ENCODE measurements around the gene PPM1H.

Gene PPM1H

DNA sequence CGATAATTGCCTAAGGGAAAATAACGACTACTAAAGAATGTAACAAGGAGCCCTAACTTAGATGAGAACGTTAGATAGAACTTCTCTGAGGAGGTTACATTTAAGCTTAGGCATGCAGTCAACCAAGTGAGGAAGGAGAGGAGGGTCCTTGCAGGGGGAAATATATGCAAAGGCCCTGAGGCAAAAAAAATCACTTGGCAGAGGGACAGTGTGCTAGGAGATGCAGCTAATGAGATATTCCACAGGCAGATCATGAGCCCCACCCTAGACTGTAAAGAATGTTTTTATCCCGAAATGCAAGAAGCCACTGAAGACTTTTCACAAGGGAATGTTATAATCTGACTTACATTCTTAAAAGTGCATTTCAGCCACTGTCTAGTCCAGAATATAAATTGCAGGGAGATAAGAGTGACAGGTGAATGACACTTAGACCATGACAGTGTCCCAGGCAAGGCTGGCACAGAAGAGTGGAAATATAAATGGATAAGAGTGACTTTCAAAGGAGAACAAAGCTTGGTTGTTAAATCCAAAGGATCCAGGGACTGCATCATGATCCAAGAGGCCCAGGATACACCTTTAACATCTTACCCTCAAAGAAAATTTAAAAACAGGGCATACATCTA is 61.0 kb downstream of the PPM1H start:
- DNase-seq (ENCODE audit: low spot score), result no peak

DNA sequence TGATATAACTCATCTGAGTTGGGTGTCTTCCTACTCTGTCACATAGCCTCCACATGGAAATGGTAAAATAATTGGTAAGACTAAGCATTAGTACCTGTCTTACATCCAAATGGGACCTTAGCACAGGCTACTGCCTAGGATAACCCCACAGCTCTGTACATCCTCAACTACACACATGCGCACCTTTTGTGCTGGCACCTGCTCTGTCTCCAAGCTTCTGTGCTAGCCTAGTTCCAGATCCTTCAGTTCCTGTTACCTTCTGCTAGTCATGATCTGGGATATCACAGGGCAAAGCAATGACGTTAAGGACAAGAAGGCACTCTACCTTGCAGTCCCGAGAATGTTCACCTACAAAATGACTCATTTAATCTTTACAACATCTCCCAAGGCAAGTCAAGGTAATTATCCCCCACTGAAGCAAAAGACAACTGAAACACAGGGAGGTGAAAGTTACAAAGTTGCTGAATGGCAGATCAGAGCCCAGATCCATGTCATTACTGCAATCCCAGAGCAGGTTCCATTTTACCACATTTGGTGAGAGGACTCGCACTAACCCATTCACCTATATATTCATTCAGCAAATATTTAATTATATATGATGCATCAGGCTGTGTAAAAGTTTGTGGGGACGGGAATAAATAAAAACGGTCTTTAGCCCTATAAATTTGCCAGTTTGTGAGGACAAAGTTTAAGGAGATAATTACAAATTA is 61.7 kb downstream of the PPM1H start:
- DNase-seq (ENCODE audit: low spot score), result peak; percentile 85

DNA sequence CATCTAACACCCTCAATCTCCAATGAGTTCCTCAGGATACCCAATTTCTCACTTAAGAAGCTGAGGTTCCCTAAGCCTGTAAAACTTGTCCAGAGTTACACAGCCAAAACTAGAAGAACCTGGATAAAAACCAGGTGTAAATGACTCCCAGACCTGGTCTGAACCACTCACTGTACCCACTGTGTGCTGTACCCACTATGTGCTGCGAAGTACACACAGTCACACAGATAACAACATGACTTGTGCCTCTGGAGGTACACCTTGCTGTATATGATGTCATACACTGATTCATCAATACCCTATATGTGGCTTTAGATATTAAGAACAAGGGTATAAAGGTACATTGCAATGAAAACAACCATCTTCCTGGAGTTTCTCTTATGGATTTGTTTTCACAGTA is 66.1 kb downstream of the PPM1H start:
- no peak for DNase-seq (ENCODE audit: low spot score)

DNA sequence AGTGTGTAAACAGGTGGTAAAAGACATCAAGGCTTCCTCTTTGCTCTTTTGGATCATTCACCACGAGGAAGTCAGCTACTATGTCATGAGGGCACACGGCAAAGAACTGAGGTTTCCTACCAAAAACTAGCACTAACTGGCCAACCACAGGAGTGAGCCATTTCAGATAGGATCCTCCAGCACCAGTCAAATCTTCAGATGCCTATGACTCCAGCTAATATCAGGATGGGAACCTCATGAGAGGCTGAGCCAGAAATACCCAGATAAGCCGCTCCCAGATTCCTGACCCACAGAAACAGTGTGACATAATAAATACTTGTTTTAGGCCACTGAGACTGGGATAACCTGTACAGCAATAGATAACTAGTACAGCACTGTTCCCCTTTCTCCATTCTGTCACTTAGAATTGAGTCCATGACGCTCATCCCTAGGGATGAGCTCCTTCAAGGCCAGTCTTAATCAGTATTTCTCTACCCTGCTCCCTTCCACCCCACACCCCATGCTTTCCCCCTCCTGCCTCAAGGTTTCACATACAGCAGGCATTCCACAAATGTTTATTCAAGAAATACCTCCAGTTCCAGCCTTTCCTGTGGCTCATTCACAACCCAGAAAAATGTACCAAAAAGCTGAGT is 68.4 kb downstream of the PPM1H start:
- no peak for DNase-seq (ENCODE audit: low spot score)

DNA sequence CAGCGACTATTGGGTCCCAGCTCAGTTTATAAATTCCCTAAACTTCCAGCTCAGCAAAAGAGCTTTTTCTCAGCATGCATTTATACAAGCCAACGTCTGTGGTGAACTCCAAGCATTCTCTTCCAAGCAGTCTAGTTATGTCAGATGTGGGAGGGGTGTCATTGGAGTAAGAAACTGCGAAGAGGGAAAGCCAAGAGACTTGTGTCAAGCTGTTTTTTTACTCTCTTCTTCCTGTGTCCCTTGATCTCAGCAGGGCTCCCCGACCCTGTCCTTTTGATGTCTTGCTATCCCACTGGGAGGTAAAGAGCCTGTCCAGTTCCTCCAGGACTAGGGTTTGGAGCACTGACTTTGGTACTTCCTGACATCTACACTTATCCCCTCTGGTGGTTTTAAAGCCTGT is 69.0 kb downstream of the PPM1H start:
- no peak for DNase-seq (ENCODE audit: low spot score)

DNA sequence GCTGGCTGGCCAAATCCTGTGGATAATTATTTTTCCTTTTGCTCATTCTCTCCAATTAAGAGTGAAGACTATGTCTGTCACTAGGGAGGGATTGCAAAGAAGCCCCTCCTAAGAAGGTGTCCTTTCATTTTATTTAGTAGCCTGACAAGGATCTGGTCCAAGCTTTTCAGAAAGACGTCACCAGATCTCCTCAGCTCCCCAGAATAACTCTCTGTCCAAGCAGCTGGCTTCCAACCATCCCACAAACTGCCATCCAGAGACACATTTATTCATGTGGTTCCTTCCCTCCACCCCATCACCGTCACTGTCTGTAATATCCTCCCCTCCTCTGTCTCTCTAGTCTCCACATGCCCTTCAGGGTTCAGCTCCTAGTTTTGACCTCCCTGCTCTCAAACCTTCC is 69.9 kb downstream of the PPM1H start:
- DNase-seq (ENCODE audit: low spot score), result peak; percentile 59

DNA sequence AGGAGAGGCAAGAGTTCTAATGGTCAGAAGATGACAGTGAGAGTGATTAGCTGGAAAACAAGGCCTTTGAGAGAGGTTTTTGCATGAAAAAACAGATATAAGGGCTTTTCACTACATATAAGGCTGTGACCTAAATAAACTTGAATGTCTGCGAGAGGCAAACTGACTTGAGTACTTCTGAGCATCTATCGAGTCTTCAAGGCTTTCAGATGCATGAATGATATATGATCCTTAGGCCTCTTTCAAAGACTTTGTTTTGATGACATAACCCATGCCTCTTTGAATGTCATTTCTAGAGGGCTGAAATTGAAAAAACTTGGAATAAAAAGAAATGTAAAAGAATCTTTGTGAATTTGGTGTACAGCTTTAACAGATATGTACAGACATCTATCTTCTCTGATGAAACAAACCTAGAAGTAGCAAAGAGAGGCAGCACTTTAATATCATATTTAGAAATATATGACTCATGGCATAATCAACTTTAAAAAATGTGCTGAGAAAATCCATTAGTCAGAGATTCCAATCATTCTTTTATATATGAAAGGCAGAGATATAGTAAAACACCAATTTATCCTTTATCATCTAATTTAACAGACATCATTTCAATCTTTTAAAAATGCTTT is 72.6 kb downstream of the PPM1H start:
- DNase-seq (ENCODE audit: low spot score), result no peak

DNA sequence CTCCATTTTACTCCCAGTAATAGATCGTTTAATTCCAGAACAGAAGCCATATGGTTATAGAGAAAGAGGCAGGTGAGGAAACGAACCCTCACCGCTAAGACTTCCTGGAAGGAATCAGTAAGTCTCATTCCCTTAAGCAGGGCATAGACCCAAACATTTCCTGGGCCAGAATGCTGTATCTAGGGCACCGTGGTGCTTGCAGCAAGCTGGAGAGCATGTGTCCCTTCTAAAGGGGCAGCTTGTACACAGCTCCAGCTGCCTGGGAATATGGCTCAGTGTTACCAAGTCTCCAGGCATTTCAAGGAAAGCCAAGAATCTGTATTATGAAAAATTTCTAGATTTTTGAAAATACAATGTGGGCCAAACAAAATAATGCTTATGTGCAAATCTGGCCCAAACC is 73.4 kb downstream of the PPM1H start:
- DNase-seq (ENCODE audit: low spot score), result peak; percentile 96

DNA sequence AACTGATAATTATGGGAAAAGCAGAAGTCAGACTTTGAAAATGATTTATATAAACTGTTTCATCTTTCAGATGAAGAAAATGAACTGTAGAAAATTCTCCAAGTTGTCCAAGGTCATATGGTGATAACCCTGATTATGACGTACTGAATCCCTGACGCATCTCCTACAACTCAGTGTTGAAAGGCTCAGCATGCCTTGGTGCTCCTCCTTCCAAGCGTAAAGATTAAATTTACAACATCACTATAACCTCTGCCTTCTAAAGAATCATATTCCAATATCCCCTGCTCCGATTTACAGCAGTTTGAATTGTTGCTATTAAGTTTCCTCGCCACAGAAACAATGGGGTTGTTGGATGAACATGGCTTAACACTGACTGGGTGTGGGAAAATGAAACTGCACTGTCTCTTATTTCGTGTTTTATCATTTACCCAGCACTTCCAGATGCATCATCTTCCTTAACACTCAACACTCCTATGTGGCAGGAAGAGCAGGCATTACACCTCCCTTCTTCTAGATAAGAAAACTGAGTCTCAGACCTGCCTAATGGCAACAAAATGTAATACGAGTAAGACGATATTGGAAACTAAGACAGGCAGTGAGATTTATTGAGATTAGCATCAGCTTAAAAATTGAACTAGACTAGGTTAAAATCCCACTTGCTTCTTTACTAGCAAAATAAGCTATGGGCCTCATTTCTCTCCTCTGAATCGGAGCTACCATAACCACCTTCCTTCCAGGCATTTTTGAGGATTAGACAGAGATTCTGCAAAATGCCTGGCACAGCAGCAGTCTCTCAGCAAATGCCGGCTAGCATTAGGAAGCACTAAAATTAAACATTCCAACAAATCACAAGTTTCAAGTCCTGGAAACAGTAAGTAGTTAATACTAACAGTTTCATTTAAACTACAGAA is 74.2 kb downstream of the PPM1H start:
- DNase-seq (ENCODE audit: low spot score), result peak; percentile 62

DNA sequence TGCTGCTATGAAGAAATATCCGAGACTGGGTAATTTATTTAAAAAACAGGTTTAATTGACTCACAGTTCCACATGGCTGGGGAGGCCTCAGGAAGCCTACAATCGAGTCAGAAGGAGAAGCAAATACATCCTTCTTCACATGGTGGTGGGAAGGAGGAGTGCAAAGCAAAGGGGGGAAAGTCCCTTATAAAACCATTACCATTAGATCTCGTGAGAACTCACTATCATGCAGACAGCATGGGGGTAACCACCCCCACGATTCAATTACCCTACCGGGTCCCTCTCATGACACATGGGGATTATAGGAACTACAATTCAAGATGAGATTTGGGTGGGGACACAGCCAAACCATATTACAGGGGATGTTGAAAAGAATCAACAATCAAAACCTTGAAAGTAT is 74.9 kb downstream of the PPM1H start:
- no peak for DNase-seq (ENCODE audit: low spot score)

DNA sequence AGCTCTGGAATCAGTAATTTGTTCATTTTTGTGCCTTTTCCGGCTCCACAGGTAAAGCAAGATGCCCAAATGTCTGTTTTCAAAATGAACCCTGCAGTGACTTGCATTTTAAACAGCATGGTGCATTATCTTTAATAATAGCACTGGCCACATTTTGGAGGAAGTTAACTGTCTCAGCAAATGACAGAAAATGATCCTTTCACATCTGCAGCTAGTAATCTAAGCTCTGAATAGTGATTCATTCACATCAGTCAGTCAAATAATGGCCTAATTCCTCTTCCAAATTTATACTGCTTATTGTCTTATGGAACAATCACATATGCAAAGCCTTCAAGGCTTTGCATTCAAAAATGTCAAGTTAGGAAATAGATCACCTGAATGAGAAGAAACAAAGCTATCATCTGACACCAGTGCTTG is 75.6 kb downstream of the PPM1H start:
- DNase-seq (ENCODE audit: low spot score), result no peak

DNA sequence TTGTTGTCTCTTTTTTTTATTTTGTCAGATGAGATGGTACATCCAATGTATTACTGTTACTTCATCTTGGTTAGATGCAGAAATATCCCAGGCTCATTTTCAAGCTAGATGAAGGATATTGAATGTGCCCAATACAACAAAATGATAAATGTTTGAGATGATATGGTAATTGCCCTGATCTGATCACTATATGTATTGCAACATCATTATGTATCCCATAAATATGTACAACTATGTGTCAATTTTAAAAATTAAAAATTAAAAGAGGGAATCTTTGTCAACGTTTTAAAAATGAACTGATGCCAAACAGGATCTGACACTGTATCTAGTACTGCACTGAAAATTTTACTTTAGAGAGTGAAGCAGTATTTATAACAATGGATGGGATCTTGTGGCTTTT is 78.5 kb downstream of the PPM1H start:
- DNase-seq (ENCODE audit: low spot score), result no peak

DNA sequence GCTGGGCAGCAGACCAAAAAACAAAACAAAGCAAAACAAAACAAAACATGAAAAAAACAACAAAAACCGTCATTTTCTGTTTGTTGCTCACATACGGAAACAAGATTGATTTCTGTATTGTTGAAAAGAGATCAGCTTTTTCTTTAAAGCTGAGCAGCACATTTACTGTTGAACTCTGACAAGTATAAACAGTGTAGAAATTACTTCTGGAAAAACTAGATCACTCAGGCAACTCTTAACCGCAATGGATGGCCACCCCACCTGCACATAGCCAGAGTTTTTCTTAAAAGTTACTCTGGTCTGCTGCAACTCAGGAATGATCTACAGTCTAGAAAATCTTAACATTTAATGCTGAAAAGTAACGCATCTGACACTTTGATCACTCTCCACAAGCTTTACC is 80.9 kb downstream of the PPM1H start:
- DNase-seq (ENCODE audit: low spot score), result no peak

DNA sequence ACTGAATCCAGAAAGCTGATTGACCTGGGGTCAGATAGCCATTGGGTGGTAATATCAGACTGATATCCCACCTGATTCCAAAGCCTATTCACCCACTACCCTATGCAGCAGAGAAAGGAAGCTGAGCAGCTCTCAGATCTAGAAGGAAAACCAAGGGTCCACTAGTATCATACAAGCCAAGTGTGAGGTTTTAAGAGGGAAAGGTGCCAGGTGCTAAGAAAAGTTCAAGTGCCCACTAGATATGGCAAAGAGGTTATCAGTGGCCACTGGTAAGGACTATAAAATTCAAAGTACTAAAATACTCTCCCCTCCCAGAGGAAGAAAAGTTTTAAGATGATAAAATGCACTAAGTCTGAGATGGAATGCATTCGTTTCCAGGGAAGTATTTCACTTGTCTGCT is 85.6 kb downstream of the PPM1H start:
- no peak for DNase-seq (ENCODE audit: low spot score)

DNA sequence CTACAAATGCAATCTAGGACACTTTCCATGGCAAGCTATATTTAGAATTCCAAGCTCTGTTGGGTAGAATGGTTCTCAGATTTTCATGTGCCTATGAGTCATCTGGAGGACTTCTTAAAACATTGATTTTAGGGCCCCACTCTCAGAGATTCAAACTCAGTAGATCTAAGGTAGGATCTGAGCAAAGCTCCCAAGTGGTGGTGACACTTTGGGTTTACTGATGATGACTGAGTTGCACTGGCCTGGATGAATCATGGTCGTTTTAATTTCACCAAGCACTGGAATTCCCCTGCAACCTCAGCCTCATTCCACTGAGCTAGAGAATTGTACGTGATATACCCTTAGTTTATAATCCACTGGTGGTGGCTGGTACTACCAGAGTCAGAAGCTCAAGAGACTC is 86.5 kb downstream of the PPM1H start:
- no peak for DNase-seq (ENCODE audit: low spot score)

DNA sequence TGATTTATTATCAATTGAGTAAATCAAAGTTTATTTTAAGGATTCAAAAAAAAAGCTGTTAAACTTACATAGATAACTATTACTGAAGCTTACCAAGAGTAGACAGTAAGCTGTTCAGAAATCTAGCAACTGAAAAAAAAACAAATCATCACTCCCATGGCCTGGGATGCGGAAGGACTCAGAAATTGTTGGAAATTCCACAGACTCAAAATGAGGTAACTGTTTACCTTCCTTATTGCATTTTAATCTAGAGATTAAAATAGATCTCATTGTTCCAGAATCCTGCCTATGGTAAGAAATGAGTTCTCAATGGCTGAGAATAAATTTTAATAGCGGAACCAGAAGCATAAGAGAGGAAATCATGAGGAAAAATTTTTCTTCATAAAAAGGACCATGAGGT is 87.2 kb downstream of the PPM1H start:
- DNase-seq (ENCODE audit: low spot score), result no peak

DNA sequence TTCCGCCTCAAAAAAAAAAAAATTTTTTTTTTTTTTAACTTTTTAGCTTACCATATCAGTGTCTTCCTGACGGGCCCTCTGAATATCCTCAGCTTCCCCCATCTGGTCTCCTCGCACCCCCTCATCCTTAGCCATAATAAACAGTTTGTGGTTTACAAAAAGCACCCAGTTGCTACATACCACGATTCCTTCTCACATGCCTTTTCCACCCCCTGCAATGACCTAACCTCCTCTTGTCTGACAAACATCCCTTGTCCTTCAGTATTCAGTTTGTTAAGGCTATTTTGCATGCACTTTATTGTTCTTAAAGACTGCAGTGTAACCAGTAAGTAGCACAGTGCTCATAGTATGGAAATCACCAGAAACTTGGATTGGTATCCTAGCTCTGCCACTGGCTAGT is 88.5 kb downstream of the PPM1H start:
- no peak for DNase-seq (ENCODE audit: low spot score)

DNA sequence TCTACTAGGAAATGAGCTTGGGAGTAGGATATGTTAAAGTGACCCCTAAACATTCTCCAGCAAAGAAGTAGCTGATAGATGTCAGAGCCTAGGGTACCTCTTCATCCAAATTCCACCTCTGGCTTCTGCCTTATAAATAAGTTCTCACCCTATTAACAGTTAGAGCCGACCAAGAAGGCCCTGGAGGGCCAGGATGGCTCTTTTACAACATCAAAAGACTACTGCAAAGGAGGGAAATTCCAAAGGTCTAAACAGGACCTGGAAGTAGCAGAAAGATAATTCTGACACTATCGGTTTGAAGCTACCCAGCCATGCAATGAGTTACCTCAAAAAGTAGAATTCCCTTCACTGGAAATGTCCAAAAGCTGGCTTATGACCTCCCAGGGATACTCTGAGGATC is 90.0 kb downstream of the PPM1H start:
- DNase-seq (ENCODE audit: low spot score), result no peak

DNA sequence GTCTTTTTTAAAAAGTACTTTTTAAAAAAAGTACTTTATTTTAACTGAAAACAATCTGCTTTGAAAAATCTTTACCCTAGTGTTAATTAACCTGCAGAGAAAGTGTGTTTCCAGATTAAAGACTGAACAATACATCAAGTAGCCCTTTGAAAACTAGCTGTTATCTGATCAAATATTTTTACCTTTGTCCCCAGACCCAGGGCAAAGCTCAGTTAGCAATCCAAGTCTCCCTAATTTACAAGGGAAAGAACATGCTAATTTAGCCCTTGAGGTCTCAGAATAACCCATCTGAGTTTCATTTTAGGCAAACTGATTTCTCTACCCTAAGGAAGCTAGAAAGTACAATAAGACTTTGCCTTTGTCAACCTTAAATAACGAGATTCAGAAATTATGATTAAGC is 91.2 kb downstream of the PPM1H start:
- DNase-seq (ENCODE audit: low spot score), result no peak

DNA sequence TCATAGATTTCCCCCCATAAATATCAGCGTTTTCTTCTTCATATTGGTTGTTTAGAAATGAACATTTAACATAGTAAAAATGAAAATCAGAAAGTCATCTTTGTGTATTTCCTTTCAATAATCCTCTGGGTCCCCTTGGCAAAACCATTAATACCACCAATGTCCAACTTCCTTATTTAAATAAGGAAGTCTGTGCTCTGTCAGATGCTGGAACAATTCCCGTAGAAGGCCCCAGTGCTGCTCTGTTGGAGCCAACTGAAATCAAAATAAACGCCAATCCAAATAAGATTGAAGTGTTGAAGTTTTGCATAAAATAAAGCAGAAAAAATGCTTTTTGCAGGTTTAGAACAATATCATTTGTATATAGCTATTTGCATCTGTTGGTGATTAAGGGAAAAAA is 93.1 kb downstream of the PPM1H start:
- peak; percentile 73 for DNase-seq (ENCODE audit: low spot score)

DNA sequence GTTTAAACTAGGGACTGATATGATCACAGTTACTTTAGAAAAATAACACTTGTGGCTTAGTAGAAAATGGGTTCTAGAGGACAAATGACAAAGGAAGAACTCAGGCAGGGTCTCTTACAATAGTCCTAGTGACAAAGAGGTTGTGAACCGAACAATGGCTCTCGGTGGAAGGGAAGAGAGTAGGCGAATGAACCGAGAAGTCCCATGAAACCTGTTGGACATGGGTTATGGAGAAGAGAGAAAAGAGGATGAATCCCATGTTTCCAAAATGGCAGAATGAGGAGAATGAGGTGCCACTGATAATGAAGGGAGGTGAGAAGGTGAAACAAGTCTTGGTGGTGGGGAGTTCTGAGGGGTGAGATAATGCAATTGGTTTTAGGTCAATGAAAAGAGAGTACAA is 94.1 kb downstream of the PPM1H start:
- DNase-seq (ENCODE audit: low spot score), result no peak
